NCI-H146 (cell line): ENCODE measurements around the gene RUSC2.

Source experiments
- DNase-seq: peaks from one replicate; lab custom pipeline; 2025; lab: John Stamatoyannopoulos, UW

Gene RUSC2, protein sequence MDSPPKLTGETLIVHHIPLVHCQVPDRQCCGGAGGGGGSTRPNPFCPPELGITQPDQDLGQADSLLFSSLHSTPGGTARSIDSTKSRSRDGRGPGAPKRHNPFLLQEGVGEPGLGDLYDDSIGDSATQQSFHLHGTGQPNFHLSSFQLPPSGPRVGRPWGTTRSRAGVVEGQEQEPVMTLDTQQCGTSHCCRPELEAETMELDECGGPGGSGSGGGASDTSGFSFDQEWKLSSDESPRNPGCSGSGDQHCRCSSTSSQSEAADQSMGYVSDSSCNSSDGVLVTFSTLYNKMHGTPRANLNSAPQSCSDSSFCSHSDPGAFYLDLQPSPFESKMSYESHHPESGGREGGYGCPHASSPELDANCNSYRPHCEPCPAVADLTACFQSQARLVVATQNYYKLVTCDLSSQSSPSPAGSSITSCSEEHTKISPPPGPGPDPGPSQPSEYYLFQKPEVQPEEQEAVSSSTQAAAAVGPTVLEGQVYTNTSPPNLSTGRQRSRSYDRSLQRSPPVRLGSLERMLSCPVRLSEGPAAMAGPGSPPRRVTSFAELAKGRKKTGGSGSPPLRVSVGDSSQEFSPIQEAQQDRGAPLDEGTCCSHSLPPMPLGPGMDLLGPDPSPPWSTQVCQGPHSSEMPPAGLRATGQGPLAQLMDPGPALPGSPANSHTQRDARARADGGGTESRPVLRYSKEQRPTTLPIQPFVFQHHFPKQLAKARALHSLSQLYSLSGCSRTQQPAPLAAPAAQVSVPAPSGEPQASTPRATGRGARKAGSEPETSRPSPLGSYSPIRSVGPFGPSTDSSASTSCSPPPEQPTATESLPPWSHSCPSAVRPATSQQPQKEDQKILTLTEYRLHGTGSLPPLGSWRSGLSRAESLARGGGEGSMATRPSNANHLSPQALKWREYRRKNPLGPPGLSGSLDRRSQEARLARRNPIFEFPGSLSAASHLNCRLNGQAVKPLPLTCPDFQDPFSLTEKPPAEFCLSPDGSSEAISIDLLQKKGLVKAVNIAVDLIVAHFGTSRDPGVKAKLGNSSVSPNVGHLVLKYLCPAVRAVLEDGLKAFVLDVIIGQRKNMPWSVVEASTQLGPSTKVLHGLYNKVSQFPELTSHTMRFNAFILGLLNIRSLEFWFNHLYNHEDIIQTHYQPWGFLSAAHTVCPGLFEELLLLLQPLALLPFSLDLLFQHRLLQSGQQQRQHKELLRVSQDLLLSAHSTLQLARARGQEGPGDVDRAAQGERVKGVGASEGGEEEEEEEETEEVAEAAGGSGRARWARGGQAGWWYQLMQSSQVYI (N-terminal part only)

DNA sequence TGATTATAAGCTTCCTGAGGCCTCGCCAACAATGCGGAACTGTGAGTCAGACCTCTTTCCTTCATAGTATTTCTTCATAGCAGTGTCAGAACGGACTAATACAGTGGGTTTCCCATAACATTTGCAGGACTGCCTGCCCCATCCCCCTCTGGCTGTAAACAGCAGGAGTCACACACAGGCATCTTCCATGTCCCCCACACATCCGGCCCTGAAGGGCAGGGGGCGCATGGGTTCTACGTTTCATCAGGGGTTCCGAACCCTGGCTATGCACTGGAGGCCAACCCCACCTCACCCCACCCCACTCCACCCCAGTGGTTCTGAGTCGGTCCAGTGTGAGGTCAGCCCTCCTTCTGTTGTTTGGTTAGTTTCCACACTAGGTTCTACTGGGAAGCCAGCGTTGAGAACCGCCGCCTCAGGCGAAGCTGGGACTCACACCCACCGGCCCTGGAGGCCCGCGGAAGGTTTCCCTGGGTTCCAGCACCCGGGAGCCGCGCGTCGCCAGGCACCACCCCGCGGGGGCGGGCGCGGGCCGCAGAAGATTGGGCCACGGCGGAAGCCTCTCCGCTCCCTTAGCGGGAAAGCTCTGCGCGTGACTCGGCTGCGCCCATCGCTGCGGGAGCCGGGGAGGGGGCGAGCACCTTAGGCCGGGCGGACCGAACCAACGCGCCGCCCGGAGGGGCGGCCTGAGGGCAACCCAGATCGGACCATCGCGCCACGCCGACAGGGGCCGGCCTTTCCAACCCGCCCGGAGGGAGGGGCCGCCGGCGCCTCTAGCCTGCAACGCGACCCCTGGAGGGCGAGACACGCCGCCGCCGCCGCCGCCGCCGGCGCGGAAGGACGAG lies at the start of gene RUSC2:
Gene RUSC2 (plus strand): TSS at position 799 of the 842 bp plus-strand sequence. CDS start 56,411 bp downstream, outside the sequence.
- peak; percentile 93 for DNase-seq

DNA sequence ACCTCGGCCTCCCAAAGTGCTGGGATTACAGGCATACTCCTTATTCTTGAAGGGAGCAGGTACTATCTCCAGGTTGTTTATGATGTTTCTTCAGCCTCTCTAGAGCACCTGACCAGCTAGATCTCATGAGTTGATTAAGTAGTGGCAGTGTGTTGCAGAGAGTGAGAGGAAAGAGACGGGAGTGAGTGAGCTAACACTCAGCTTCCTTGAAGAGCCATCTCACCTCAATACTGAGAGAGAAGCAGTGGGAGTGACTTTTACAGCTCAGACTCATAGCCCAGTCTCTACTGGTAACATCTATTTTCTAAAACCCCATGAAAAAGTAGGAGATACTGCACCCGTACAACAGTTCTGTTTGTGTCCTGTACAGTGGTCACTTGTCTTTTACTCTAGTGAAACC lies 43.9 kb upstream of the RUSC2 start:
- DNase-seq, result no peak

DNA sequence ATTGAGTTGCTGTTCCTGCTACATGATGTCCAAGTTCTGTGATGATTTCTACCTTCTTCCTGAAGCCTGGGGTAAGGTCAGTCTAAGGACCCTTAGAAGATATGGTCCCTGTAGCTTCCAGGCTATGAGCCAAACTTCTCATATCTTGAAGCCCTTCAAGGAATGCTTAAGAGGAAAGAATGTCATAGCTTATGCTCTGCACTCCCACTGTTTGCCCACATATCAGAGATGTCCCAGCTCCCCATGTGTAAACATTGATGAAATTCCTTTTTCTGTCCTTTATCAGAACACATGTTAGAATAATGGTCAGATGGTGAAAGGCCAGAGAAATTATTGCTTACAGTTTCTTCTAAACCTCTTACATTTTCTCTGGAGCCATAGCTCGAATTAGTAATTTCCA lies 41.4 kb upstream of the RUSC2 start:
- no peak for DNase-seq

DNA sequence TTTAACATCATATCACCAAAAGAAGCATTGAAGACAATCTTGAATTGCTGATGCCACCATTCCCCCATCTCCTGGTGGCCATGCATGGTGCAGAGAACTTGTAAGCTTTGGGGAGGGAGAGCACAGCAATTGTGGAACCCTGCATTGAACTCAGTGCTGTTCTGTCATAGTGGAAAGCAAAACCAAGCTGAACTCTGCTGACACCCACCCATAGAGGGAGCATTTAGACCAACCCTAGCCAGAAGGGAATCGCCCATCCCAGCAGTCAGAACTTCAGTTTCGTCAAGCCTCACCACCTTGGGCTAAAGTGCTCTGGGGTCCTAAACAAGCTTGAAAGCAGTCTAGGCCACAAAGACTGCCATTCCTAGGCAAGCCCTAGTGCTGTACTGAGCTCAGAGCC lies 37.4 kb upstream of the RUSC2 start:
- no peak for DNase-seq

DNA sequence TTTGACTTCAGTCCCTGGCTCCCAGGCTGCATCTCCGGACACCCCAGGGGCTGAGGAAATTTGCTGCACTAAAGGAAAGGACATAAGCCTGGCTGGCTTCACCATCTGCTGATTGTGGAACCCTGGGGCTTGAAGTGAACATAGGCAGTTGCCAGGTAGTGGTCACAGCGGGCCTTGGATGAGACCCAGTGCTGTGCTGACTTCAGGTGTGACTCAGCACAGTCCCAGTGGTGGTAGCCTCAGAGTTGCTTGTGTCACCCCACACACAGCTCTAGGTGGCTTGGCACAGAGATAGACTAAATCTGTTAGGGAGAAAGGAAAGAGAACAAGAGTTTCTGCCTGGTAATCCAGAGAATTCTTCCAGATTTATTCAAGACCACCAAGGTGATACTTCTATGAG lies 36.1 kb upstream of the RUSC2 start:
- no peak for DNase-seq

DNA sequence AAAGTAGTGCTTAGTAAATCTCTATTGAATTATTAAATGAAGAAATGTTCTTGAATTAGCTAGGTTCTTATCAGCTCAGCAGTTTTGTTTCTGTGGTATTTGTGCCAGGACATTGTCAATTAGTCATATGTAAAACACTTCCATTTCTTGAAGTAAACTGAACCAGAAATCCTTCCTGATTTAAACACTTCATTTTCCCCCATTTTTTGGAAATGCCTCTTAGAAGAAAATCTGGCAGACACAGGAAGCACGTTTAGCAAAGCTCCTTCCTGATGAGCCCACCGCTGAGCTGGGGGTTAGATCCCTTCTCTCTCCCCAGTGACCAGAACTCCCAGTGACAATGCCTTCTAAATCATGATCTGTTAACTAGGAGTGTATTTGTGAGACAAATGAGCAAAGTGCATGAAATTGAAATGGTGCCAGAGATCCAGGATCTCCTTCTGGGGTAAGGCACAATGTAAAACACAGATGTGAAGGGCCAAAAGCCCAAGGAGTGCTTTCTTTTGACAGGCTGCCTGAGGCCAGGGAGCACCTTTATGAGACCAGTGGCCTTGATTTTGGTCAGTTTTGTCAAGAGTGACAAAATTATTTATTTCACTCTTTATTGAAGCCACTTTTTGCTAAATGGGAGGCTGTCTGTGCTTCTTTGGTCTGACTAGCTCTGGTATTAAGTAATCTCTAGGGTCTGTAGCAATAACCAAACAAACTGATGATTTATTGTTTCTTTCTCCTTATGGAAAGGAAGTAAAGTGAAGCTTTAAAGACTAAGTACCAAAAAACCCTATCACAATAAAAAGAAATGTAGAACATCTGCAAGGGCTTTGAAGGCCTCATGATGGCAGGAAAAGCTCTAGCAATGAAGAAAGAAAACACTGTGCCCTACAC lies 25.5 kb upstream of the RUSC2 start:
- no peak for DNase-seq

DNA sequence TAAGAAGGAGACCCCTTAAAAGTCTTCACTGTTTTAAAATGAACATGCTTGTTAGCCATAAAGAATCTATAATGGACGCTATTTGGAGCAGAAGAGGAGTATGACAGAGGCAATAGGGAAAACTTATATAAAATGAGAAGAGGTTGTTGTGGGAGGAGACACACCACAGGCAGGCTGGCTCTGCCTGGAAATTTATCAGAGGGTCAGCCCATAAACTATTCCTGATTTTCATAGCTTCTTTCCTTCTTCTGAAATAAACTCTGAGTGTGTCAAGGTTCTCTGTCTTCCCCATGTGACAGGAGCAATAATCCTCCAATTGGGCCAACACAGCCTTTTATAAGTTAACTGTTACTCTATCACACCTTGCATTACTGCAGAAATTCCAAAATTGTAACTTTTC lies 19.6 kb upstream of the RUSC2 start:
- DNase-seq, result no peak

DNA sequence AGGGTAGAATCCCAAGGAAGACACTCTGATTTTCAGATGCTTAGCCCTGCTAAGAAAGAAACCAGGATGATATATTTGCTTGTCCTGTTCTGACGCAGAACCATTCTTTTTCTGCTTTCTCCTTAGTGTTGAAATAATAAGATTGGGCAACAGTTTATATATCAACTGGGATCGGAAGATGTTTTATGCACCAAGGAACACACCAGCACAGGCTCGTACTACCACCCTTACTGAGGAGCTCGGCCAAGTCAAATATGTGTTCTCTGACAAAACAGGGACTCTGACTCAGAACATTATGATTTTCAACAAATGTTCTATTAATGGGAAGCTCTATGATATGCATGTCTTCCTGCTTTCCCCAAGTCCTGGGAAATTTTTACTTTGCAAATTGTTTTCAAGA lies 19.0 kb upstream of the RUSC2 start:
- DNase-seq, result no peak

DNA sequence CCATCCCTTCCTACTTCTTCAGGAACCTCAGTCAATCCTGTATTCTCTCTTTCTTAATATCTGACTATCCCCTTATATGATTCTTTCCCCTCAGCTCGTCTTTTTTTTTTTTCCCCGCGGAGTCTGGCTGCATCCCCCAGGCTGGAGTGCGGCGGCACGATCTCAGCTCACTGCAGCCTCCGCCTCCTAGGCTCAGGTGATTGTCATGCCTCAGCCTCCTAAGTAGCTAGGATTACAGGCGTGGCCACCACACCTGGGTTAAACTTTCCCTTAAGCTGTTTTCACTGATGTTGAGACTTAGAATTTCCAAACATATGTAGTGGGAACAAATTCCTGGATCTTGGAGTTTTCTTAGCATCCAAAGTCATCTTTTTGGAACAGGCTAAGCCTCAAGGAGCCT lies 13.3 kb upstream of the RUSC2 start:
- no peak for DNase-seq

DNA sequence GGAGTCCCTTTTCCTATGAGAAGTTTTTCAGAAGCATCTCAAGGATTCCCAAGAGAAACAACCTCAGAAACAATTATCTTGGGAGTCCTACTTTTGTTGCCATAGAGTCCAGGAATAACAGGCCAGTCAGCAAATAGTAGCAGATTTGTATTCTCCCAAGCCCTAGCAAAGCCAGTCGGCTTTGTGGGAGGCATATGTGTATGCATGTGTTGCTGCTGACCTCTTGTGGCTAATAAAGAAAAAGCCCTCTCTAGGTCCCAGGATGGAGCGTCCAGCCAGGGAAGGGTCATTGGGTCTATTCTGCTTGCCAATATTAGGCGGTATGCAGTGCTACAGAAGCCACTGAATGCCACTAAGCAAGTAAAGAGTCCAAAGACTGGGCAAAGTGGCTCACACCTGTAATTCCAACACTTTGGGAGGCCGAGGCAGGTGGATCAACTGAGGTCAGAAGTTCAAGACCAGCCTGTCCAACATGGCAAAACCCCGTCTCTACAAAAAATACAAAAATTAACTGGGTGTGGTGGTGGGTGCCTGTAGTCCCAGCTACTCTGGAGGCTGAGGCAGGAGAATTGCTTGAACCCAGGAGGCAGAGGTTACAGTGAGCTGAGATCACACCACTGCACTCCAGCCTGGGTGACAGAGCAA lies 12.6 kb upstream of the RUSC2 start:
- DNase-seq, result peak; percentile 80

DNA sequence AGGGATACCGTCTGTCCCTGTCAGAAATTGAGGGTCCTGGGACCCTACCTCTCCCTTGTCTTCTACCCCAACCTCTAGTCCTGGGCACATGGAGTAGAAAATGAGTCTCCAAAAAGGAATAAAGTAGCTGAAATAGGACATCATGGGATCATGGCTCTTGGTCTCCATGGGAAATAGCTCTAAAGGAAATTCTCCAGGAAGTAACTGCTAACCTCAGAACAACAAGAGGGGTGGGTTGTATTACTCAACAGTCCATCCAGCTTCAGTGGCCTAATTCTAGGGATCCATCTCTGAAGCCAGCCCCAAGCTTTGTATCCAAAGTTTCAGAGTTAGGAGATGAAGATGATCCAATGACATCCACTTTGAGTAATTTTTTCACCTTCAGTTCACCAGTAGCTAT lies 11.0 kb upstream of the RUSC2 start:
- DNase-seq, result no peak

DNA sequence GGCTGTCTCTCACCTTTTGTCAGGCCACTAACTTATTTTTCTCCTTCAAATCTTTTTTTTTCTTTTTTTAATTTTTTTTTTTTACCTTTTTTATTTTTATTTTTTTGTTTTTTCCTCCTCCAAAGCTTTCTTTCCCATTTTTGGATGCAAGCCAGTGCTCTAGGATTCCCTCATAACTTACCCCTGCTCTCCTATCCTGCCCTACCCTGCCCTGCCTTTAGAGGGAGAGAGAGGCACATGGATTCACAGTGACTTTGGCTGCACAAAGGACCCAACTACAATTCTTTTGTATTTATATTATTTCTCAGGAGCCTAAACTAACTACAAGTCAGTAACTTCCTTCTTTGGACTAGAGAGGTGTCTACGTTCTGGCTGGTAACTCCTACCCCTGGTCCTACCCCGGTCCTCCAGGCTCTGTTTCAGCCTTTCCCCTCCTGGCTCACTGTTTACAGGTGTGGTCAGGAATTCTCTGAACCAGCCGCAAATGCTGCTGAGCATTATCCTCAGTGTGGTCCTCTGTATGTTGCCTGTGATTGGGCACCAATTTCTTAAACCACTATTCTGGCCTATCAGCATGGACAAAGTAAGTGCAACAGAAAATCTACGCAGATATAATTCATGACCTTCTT lies 8.4 kb upstream of the RUSC2 start:
- DNase-seq, result peak; percentile 58

DNA sequence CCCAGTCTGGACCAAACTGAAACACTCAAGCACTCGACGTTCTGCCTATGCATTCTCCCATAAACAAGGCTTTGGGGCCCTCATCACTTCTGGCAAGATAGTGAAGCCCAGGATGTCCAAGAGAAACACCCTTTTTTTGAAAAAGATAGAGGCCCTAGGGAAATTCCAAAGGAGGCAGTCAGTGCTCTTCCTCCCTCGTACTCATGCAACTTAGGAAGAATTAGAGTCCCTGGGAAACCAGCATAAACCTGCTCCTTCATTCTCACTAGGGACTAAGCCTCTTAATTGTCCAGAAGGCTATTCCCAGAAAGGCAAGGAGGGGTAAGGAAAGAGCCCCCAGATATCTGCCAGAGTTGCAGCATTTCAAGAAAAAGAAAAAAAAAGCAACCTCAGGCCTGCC lies 7.8 kb upstream of the RUSC2 start:
- no peak for DNase-seq

DNA sequence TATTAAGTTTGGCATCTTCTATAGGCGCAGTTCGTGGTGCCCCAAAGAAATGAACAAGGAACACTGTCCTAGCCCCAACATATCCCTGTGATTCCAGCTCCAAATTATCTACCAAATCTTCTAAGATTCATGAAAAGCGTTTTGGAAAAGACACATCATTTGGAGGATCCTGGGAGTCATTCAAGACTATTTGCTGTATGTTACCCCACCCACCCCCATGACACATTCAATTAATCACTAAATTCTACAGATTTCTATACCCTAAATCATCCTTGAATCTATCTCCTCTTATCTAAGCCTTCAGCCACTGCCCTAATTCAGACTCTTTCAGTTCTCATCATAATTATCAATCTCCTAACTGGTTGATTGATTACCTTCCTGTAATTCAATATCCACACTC lies 5.5 kb upstream of the RUSC2 start:
- DNase-seq, result no peak

DNA sequence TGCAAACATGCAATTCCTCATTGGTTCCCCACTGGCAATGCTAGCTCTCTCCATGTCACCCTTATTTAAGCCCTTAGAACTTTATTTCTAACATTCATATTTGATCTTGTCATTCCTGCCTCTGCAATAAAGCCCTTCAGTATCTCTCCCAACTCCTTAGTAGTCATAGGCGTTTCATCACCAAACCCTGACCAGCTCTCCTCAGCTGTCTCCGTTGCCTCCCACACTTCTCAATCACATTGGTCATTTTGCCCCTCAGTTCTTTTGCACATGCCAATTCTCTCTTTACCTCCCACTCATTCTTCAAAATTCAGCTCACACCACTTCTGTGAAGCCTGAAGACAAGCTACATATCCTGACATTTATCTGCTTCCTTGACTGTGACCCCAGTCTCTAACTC lies 2.8 kb upstream of the RUSC2 start:
- DNase-seq, result no peak

DNA sequence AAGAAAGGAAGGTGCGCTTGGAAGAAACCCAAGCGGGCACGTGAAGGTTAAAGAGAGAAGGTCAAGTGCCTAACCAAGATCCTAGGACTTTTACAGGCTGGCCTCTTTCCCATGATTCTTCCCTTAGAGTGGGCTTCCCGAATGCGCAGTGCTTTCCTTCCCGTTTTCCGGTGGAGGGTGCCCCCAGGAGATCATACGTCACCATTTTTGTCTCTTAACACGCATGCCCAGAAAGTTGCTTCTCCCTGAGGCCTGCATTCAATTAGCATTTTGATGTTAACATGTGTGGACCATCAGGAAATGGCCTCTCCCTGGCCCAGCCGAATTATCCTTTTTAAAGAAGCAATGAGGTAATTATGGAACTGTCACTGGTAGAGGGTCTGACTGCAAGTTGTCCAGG lies 1.9 kb upstream of the RUSC2 start:
- peak; percentile 54 for DNase-seq

DNA sequence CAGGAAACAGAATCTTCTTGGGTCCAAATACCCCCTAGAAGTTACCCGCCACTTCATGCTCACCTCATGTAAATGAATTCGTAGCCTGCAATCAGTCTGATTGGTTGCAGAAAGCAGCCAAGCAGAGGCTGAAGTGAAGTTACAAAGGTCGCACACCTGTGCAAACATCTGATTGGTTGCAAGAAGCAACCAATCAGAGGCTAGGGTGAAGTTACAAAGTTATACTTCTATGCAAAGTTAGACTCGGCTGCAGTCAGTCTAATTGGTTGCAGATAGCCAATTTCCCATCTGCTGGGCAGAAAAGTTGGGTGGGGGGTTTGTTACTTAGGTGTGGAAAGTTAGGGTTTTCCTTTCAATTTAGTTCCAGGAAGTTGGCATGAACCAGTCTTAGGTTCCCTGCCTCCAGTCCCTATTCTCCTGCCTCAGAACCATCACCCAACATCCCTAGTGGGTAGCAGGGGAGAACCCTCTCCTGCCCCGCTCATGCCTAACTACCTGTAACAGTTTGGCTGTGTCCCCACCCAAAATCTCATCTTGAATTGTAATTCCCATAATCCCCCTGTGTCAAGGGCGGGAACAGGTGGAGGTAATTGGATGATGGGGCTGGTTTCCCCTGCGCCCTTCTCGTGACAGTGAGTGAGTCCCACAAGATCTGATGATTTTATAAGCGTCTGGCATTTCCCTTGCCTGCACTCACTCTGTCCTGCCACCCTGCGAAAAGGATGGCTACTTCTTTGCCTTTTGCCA lies 1.2 kb upstream of the RUSC2 start:
- peak; percentile 62 for DNase-seq

DNA sequence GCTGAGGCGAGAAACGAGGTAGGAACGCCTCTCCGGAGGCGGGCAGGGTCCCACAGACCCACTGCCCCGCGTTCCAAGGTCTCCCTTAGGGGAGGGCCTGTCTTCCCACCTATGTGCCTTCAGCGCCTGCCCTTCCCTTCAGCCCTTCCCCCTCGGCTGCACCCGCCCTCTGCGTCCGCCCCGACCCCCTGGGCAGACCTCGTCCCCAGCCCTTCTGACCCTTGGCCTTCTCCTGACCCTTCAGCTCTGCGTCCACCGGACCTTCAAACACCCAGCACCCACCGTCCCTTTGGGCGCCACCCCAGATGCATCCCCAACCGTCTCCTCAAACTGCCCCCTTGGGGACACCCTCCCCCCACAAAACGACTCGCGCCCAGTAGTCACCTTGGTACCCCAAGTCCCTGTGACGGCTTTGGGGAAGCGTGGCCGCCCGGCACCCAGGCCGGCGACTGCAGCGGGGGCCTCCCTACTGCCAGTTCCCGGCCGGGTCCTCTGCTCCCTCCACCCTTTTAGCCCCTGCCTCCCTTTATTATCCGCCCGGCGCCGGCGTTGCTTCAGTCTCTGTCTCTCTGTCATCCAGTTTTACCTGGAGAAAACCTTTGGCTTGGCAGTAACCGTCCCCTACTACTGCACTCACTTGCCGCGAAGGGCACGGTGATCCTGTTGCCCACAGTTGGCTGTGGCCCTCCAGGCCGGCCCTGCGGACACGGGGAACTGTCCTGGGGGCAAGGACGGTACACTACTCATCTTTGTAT lies 421 bp downstream of the RUSC2 start:
- DNase-seq, result peak; percentile 47
